IMR-90 (cell line): ENCODE measurements around the gene HIGD1C. TPM values are rescaled to one million over a fixed set of nuclear protein-coding genes. Genes with fewer than 3 reads are reported as not detected.

Source experiments
- ATAC-seq: fragments of 200-7000 bp; cut with Tn5 transposase; 2 replicates; pipeline ENCODE4 v1.9.1; 2020; ENCODE audit warnings: low read depth, mild to moderate bottlenecking, moderate library complexity
- BruUV-seq: library from RNA; stranded (reverse); fragments of 400-500 nt; replicated peaks from 2 replicates; lab custom pipeline; 2021; lab: Mats Ljungman, UMichigan
- CTCF ChIA-PET: fragments of 300-600 bp; formaldehyde crosslinking; extraction: SDS; loops from one replicate; lab custom pipeline; 2021; ENCODE audit warnings: antibody characterized with exemption; lab: Yijun Ruan, JAX
- POLR2A ChIA-PET: fragments of 300-600 bp; sonication (Branson Sonifier 250); formaldehyde crosslinking; loops from one replicate; lab custom pipeline; 2022; ENCODE audit warnings: antibody characterized with exemption; ENCODE audit not compliant: unreplicated experiment; lab: Charles Lee
- DNase-seq: peaks from one replicate; pipeline ENCODE4 v3.0.0; 2013
- H2AFZ ChIP-seq: replicated peaks from 2 replicates; pipeline ENCODE3; 2013; ENCODE audit warnings: low read length, mild to moderate bottlenecking; ENCODE audit not compliant: poor library complexity
- H2AK5ac ChIP-seq: 2 replicates; pipeline ENCODE4 v1.6.1; 2013; ENCODE audit warnings: low read depth, low read length, inconsistent platforms
- H2AK9ac ChIP-seq: replicated peaks from 2 replicates; pipeline ENCODE3; 2013; ENCODE audit warnings: mild to moderate bottlenecking, low read depth, low read length, moderate library complexity; ENCODE audit not compliant: poor library complexity
- H2BK120ac ChIP-seq: 2 replicates; pipeline ENCODE4 v1.6.1; 2013; ENCODE audit warnings: low read depth, low read length, inconsistent platforms
- H2BK15ac ChIP-seq: 3 replicates; pipeline ENCODE4 v1.6.1; 2013; ENCODE audit warnings: low read depth, low read length, inconsistent platforms
- H2BK20ac ChIP-seq: 2 replicates; pipeline ENCODE4 v1.6.1; 2013; ENCODE audit warnings: low read depth, mild to moderate bottlenecking, inconsistent platforms, low read length, moderate library complexity
- H2BK5ac ChIP-seq: 2 replicates; pipeline ENCODE4 v1.6.1; 2013; ENCODE audit warnings: mild to moderate bottlenecking, low read depth, low read length, inconsistent platforms; ENCODE audit not compliant: poor library complexity, severe bottlenecking
- H3K14ac ChIP-seq: replicated peaks from 2 replicates; pipeline ENCODE4 v1.6.1; 2013; ENCODE audit warnings: low read depth, low read length, inconsistent platforms
- H3K18ac ChIP-seq: 2 replicates; pipeline ENCODE4 v1.6.1; 2013; ENCODE audit warnings: low read depth, low read length, control low read depth
- H3K23ac ChIP-seq: 2 replicates; pipeline ENCODE4 v1.6.1; 2013; ENCODE audit warnings: low read depth, low read length, inconsistent platforms
- H3K27ac ChIP-seq: 2 replicates; pipeline ENCODE4 v1.5.1; 2013; ENCODE audit warnings: mild to moderate bottlenecking, control low read depth, low read length; ENCODE audit not compliant: insufficient read depth
- H3K27me3 ChIP-seq: 2 replicates; pipeline ENCODE4 v1.6.1; 2013; ENCODE audit warnings: low read length; ENCODE audit not compliant: control insufficient read depth, insufficient read depth
- H3K36me3 ChIP-seq: 2 replicates; pipeline ENCODE4 v1.6.1; 2013; ENCODE audit warnings: low read length, mixed read lengths; ENCODE audit not compliant: control insufficient read depth, insufficient read depth
- H3K4ac ChIP-seq: 2 replicates; pipeline ENCODE4 v1.6.1; 2013; ENCODE audit warnings: low read depth, low read length, inconsistent platforms
- H3K4me1 ChIP-seq: 2 replicates; pipeline ENCODE4 v1.6.1; 2013; ENCODE audit warnings: low read length, mixed read lengths; ENCODE audit not compliant: control insufficient read depth, insufficient read depth
- H3K4me2 ChIP-seq: 2 replicates; pipeline ENCODE4 v1.6.1; 2013; ENCODE audit warnings: low read depth, mild to moderate bottlenecking, control low read depth, low read length, moderate library complexity
- H3K4me3 ChIP-seq: 2 replicates; pipeline ENCODE4 v1.5.1; 2013; ENCODE audit warnings: low read depth, mild to moderate bottlenecking, control low read depth, low read length, moderate library complexity; ENCODE audit not compliant: insufficient read depth
- H3K56ac ChIP-seq: 2 replicates; pipeline ENCODE4 v1.6.1; 2013; ENCODE audit warnings: low read length, inconsistent platforms; ENCODE audit not compliant: insufficient read depth; ENCODE audit errors: extremely low read depth
- H3K79me1 ChIP-seq, 2 experiments: 2 replicates each; pipeline ENCODE4 v1.6.1; 2013; ENCODE audit warnings: low read length in 2 of 2, inconsistent platforms in 1 of 2, low read depth in 1 of 2
- H3K9ac ChIP-seq: 2 replicates; pipeline ENCODE4 v1.6.1; 2013; ENCODE audit warnings: low read depth, low read length, control low read depth
- H3K9me1 ChIP-seq: 2 replicates; pipeline ENCODE4 v1.6.1; 2013; ENCODE audit warnings: low read length, inconsistent platforms; ENCODE audit not compliant: insufficient read depth
- H3K9me3 ChIP-seq: 2 replicates; pipeline ENCODE4 v1.6.1; 2013; ENCODE audit warnings: low read length; ENCODE audit not compliant: control insufficient read depth, insufficient read depth
- H4K20me1 ChIP-seq: 2 replicates; pipeline ENCODE4 v1.6.1; 2013; ENCODE audit warnings: low read length, inconsistent platforms; ENCODE audit not compliant: insufficient read depth
- H4K5ac ChIP-seq: 2 replicates; pipeline ENCODE4 v1.6.1; 2013; ENCODE audit warnings: mild to moderate bottlenecking, low read depth, low read length, control low read depth
- H4K8ac ChIP-seq, 2 experiments: 2 replicates each; pipeline ENCODE4 v1.6.1; 2013; ENCODE audit warnings: low read depth in 2 of 2, low read length in 2 of 2, control low read depth in 1 of 2, inconsistent platforms in 1 of 2
- H4K91ac ChIP-seq: 2 replicates; pipeline ENCODE4 v1.6.1; 2013; ENCODE audit warnings: low read depth, low read length, inconsistent platforms; ENCODE audit not compliant: insufficient read depth
- BHLHE40 ChIP-seq: fragments of 150-350 bp; IDR thresholded peaks from 2 replicates; pipeline ENCODE4 v1.6.1; 2016; ENCODE audit warnings: mild to moderate bottlenecking, low read depth, low read length
- CEBPB ChIP-seq: IDR thresholded peaks from 2 replicates; pipeline ENCODE4 v1.6.1; 2012; ENCODE audit warnings: low read depth, low read length, improper control_type of control experiment
- CHD1 ChIP-seq: IDR thresholded peaks from 2 replicates; pipeline ENCODE4 v1.6.1; 2012; ENCODE audit warnings: low read depth, low read length, improper control_type of control experiment
- FOS ChIP-seq: fragments of 150-350 bp; IDR thresholded peaks from 2 replicates; pipeline ENCODE4 v1.6.1; 2016; ENCODE audit warnings: low read depth, low read length
- MAZ ChIP-seq: IDR thresholded peaks from 2 replicates; pipeline ENCODE4 v1.6.1; 2012; ENCODE audit warnings: low read depth, mild to moderate bottlenecking, low read length, improper control_type of control experiment, moderate library complexity, borderline replicate concordance
- MXI1 ChIP-seq: IDR thresholded peaks from 2 replicates; pipeline ENCODE4 v1.6.1; 2012; ENCODE audit warnings: low read depth, mild to moderate bottlenecking, low read length, moderate library complexity, borderline replicate concordance
- RAD21 ChIP-seq: IDR thresholded peaks from 2 replicates; pipeline ENCODE4 v1.6.1; 2012; ENCODE audit warnings: low read length, improper control_type of control experiment
- RCOR1 ChIP-seq: IDR thresholded peaks from 2 replicates; pipeline ENCODE4 v1.6.1; 2012; ENCODE audit warnings: mild to moderate bottlenecking, low read length, improper control_type of control experiment; ENCODE audit not compliant: insufficient replicate concordance
- SMC3 ChIP-seq: fragments of 150-350 bp; IDR thresholded peaks from 2 replicates; pipeline ENCODE4 v1.6.1; 2016; ENCODE audit warnings: low read depth, mild to moderate bottlenecking, antibody characterized with exemption, low read length, moderate library complexity
- USF2 ChIP-seq: fragments of 150-350 bp; IDR thresholded peaks from 2 replicates; pipeline ENCODE4 v1.6.1; 2017; ENCODE audit warnings: mild to moderate bottlenecking, antibody characterized with exemption, low read length, low read depth
- WGBS, 2 experiments: methylation state at CpG; one replicate each; pipeline versions ENCODE4 v1.1.5 to v1.1.7; 2013; ENCODE audit warnings: missing lambda C conversion rate in 2 of 2; ENCODE audit not compliant: insufficient read length in 1 of 2; ENCODE audit errors: extremely low coverage in 2 of 2; 5-methylcytosine and 5-hydroxymethylcytosine counted together
- dilution Hi-C: fragments of 300-500 bp; cut with HindIII; formaldehyde crosslinking; loops from one replicate; pipeline ENCODE4 v1.14.3; 2018; ENCODE audit warnings: low sequenced_read_pairs; ENCODE audit not compliant: unreplicated experiment
- in situ Hi-C: fragments of 300-500 bp; cut with MboI; formaldehyde crosslinking; loops from 3 replicates; pipeline ENCODE4 v1.14.3; 2019; ENCODE audit warnings: low sequenced_read_pairs, inconsistent platforms, mixed read lengths
- intact Hi-C: fragments of 100-400 bp; cut with micrococcal nuclease; formaldehyde crosslinking; loops from 2 replicates; pipeline ENCODE4 v1.10.0; 2022
- polyA plus RNA-seq, 3 experiments: library from polyadenylated mRNA; depleted of rRNA; stranded (reverse); fragments of >200 nt; gene quantifications; 2 replicates each; pipeline ENCODE4 v1.2.3, GENCODE V29; 2012; ENCODE audit warnings: low replicate concordance in 1 of 3
- total RNA-seq: library from RNA; depleted of rRNA; stranded (reverse); fragments of >200 nt; gene quantifications from 2 replicates; pipeline ENCODE4 v1.2.3, GENCODE V29; 2012

HIGD1C gene
- total and polyA plus RNA-seq, 2 of the 4 experiments (the other 2 are of a cell fraction): not detected

- ATAC-seq (no peak), DNase-seq (no peak)
Measured at GRCh38 chr12:50955697-50956096, 3.4 kb downstream of the HIGD1C start.

More at GRCh38 chr12:50955697-50956096, 3.4 kb downstream of the HIGD1C start:
- H4K20me1 ChIP-seq: no peaks in the 10 kb centered on the region
- H2AK5ac ChIP-seq: no peak overlapping the region
- ChIA-PET POLR2A (no interaction called here), CTCF (no interaction called here)
- BruUV-seq: no TSS peak
- in situ Hi-C loops (no loop called here), dilution Hi-C loops (no loop called here), intact Hi-C loops (no loop called here)
- H3K9ac ChIP-seq: no peak overlapping the region
- H4K8ac ChIP-seq: no peak overlapping the region
- H3K4me3 ChIP-seq: no peak overlapping the region
- H3K27me3 ChIP-seq: no peaks in the 10 kb centered on the region
- H2BK20ac ChIP-seq: no peak overlapping the region
- TF ChIP-seq RAD21 (no peak), FOS (no peak), SMC3 (no peak), MXI1 (no peak), BHLHE40 (no peak), CEBPB (no peak), MAZ (no peak), CHD1 (no peak), RCOR1 (no peak), USF2 (no peak)
- no peak overlapping the region for H3K4me2 ChIP-seq
- no peak overlapping the region for H2BK120ac ChIP-seq
- H3K36me3 ChIP-seq: no peaks in the 10 kb centered on the region
- no peak overlapping the region for H2AFZ ChIP-seq
- H3K9me3 ChIP-seq: no peaks in the 10 kb centered on the region
- H3K18ac ChIP-seq: no peak overlapping the region
- H3K14ac ChIP-seq: no peak overlapping the region
- no peak overlapping the region for H3K56ac ChIP-seq
- no peak overlapping the region for H2BK15ac ChIP-seq
- WGBS, 2 experiments: no CpG with 5 or more reads among the region's 2 CpGs
- no peak overlapping the region for H4K5ac ChIP-seq
- no peak overlapping the region for H3K4ac ChIP-seq
- H3K23ac ChIP-seq: no peak overlapping the region
- no peak overlapping the region for H2AK9ac ChIP-seq
- H4K91ac ChIP-seq: no peak overlapping the region
- no peaks in the 10 kb centered on the region for H3K9me1 ChIP-seq
- no peaks in the 10 kb centered on the region for H3K4me1 ChIP-seq
- H3K79me1 ChIP-seq: no peaks in the 10 kb centered on the region
- no peak overlapping the region for H3K27ac ChIP-seq
- H2BK5ac ChIP-seq: no peak overlapping the region
